HepG2 (cell line): Measurements from ENCODE around the gene TATDN2. TPM values are rescaled to one million over a fixed set of nuclear protein-coding genes. Genes with fewer than 3 reads are reported as not detected.

ENCODE experiments used
- ARID2 ChIP-seq: sonication (generic); formaldehyde crosslinking; IDR thresholded peaks from 2 replicates; pipeline ENCODE4 v1.8.1; 2022; ENCODE audit warnings: mild to moderate bottlenecking, missing genetic modification reagents, borderline replicate concordance
- EP300 ChIP-seq, 3 experiments: sonication (generic) in 1 of 3; formaldehyde crosslinking in 1 of 3; IDR thresholded peaks; 2 replicates each; pipeline versions ENCODE4 v1.5.1 to v1.6.1; 2011 to 2020; ENCODE audit warnings: low read depth in 2 of 3, low read length in 2 of 3, borderline replicate concordance in 1 of 3, improper control_type of control experiment in 1 of 3, mild to moderate bottlenecking in 1 of 3, missing genetic modification reagents in 1 of 3, moderate library complexity in 1 of 3
- FOXK2 ChIP-seq: fragments of 450-650 bp; IDR thresholded peaks from 2 replicates; pipeline ENCODE4 v1.6.1; 2016
- HDAC2 ChIP-seq: sonication (generic); formaldehyde crosslinking; IDR thresholded peaks from 2 replicates; pipeline ENCODE4 v1.4.0; 2020; ENCODE audit warnings: missing genetic modification reagents
- HMG20A ChIP-seq: IDR thresholded peaks from 2 replicates; pipeline ENCODE4 v1.6.1; 2016; ENCODE audit warnings: borderline replicate concordance
- HNF4G ChIP-seq, 2 experiments: sonication (generic) in 1 of 2; formaldehyde crosslinking in 1 of 2; IDR thresholded peaks; 2 replicates each; pipeline versions ENCODE4 v1.4.0 to v1.6.1; 2011 to 2020; ENCODE audit warnings: borderline replicate concordance in 2 of 2, low read depth in 2 of 2, mild to moderate bottlenecking in 2 of 2, low read length in 1 of 2, missing genetic modification reagents in 1 of 2, moderate library complexity in 1 of 2
- HOXA9 ChIP-seq: sonication (generic); formaldehyde crosslinking; IDR thresholded peaks from 2 replicates; pipeline ENCODE4 v1.8.1; 2022; ENCODE audit warnings: missing genetic modification reagents, mild to moderate bottlenecking, moderate library complexity, borderline replicate concordance
- NFE2L2 ChIP-seq: fragments of 150-350 bp; IDR thresholded peaks from 2 replicates; pipeline ENCODE4 v1.6.1; 2014; ENCODE audit warnings: low read length
- PAWR ChIP-seq: sonication (generic); formaldehyde crosslinking; IDR thresholded peaks from 2 replicates; pipeline ENCODE4 v1.4.0; 2020; ENCODE audit warnings: missing genetic modification reagents, mild to moderate bottlenecking, borderline replicate concordance
- PHB2 ChIP-seq: fragments of 450-650 bp; IDR thresholded peaks from 2 replicates; pipeline ENCODE4 v1.6.1; 2018; ENCODE audit not compliant: partially characterized antibody
- POLR2AphosphoS5 ChIP-seq: IDR thresholded peaks from 2 replicates; pipeline ENCODE4 v1.6.1; 2012; ENCODE audit warnings: low read depth, low read length
- RARA ChIP-seq: IDR thresholded peaks from 2 replicates; pipeline ENCODE4 v1.6.1; 2016; ENCODE audit warnings: missing genetic modification reagents, missing compliant biosample characterization
- SRSF1 ChIP-seq: fragments of 200-400 bp; formaldehyde crosslinking; optimal IDR thresholded peaks from 2 replicates; pipeline ENCODE3; 2017; ENCODE audit warnings: mild to moderate bottlenecking, low read depth, low read length, moderate library complexity
- THAP11 ChIP-seq: IDR thresholded peaks from 2 replicates; pipeline ENCODE4 v1.6.1; 2016; ENCODE audit warnings: missing biosample characterization, missing genetic modification reagents
- ZC3H13 ChIP-seq: sonication (generic); formaldehyde crosslinking; IDR thresholded peaks from 2 replicates; pipeline ENCODE4 v1.8.1; 2023; ENCODE audit warnings: mild to moderate bottlenecking, missing genetic modification reagents, moderate library complexity
- ZNF138 ChIP-seq: sonication (generic); formaldehyde crosslinking; IDR thresholded peaks from 2 replicates; pipeline ENCODE4 v1.5.0; 2020; ENCODE audit warnings: mild to moderate bottlenecking, low read depth, missing genetic modification reagents
- ZNF292 ChIP-seq: sonication (generic); formaldehyde crosslinking; IDR thresholded peaks from 2 replicates; pipeline ENCODE4 v1.8.1; 2022; ENCODE audit warnings: mild to moderate bottlenecking, low read depth, missing genetic modification reagents, borderline replicate concordance
- ZNF296 ChIP-seq: sonication (generic); formaldehyde crosslinking; conservative IDR thresholded peaks from 2 replicates; pipeline ENCODE4 v1.5.0; 2020; ENCODE audit warnings: mild to moderate bottlenecking, missing genetic modification reagents
- ZNF44 ChIP-seq: sonication (generic); formaldehyde crosslinking; IDR thresholded peaks from 2 replicates; pipeline ENCODE4 v1.5.1; 2020; ENCODE audit warnings: mild to moderate bottlenecking, missing genetic modification reagents
- ZNF543 ChIP-seq: sonication (generic); formaldehyde crosslinking; IDR thresholded peaks from 2 replicates; pipeline ENCODE4 v1.4.0; 2020; ENCODE audit warnings: mild to moderate bottlenecking, missing genetic modification reagents
- ZNF598 ChIP-seq: sonication (generic); formaldehyde crosslinking; IDR thresholded peaks from 2 replicates; pipeline ENCODE4 v1.5.1; 2020; ENCODE audit warnings: mild to moderate bottlenecking, missing genetic modification reagents, borderline replicate concordance
- polyA plus RNA-seq, 8 experiments: library from polyadenylated mRNA; depleted of rRNA in 3 of 8; stranded (reverse) in 7 of 8; unstranded in 1 of 8; fragments of >200 nt; fragmentation: Illumina TruSeq in 4 of 8; extraction: Trizol in 4 of 8; gene quantifications; 2 replicates each; pipeline versions ENCODE4 v1.2.1 to v1.2.3, GENCODE V29; 2011 to 2016; ENCODE audit warnings: low read depth in 4 of 8, missing spikeins in 1 of 8, mixed read lengths in 1 of 8; ENCODE audit not compliant: insufficient read depth in 1 of 8
- total RNA-seq, 5 experiments: library from RNA; depleted of rRNA; stranded (reverse); fragments of >200 nt; fragmentation: Illumina TruSeq; extraction: Trizol; gene quantifications; 2 replicates each; pipeline ENCODE4 v1.2.3, GENCODE V29; 2016; ENCODE audit warnings: low read depth in 1 of 5
- TF ChIP-seq, protein P1 (sequence below): sonication (generic); formaldehyde crosslinking; IDR thresholded peaks from 2 replicates; pipeline ENCODE4 v1.8.1; 2023; ENCODE audit warnings: mild to moderate bottlenecking, moderate library complexity, missing genetic modification reagents
- TF ChIP-seq, protein P2 (sequence below): sonication (generic); formaldehyde crosslinking; IDR thresholded peaks from 2 replicates; pipeline ENCODE4 v1.8.1; 2023; ENCODE audit warnings: mild to moderate bottlenecking, inconsistent platforms, moderate library complexity, missing genetic modification reagents, borderline replicate concordance
- TF ChIP-seq, protein P3 (sequence below): IDR thresholded peaks from 2 replicates; pipeline ENCODE4 v1.6.1; 2016
- TF ChIP-seq, protein P4 (sequence below): sonication (generic); formaldehyde crosslinking; IDR thresholded peaks from 2 replicates; pipeline ENCODE4 v1.8.0; 2022; ENCODE audit warnings: missing genetic modification reagents, mild to moderate bottlenecking, borderline replicate concordance
- TF ChIP-seq, protein P5 (sequence below): sonication (generic); formaldehyde crosslinking; conservative IDR thresholded peaks from 2 replicates; pipeline ENCODE4 v1.4.0; 2020; ENCODE audit warnings: missing genetic modification reagents

The TATDN2 gene
- total and polyA plus RNA-seq, 2 of the 13 experiments (the other 11 are each of a cell fraction or from before 2014, with no cell fraction given): 12.1 to 21.9 TPM

DNA sequence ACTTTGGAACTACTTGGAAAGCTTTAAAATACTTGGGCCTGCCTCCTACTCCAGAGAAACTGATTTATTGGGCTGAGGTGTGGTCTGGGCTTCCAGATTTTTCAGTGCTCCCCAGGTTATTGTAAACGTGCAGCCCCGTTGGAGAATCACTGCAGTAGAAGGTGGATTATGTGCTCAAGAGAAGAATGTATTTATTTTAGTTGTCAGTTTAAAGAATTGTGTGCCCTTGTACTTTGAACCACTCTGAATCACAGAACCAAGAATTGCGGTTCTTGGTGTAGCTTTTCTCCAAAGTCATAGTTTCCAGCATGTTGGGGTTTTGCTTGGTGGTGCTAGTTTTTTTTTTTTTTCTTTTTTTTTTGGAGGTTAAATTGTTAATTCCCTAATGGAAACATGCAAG is 1.6 kb downstream of the TATDN2 start (continued):
- peak; percentile 44; the same call in 1 of the 2 replicates for TF ChIP-seq POLR2AphosphoS5
- TF ChIP-seq, protein P1, sequence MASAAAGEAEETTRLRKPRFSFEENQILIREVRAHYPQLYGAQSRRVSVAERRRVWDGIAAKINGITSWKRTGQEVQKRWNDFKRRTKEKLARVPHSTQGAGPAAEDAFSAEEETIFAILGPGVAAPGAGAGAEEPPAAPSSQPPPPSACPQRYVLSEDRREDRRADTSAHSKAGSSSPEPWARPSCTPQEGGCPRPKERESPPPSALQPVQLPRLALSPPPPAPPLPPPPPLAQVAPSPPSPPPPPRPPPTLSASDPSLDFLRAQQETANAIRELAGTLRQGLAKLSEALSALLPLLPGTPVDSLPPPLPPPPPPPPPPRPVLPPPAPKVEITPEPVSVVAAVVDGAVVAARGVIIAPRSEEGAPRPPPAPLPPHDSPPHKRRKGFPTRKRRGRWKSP (CRISPR knock-in tag): no peak
- TF ChIP-seq ZNF598 (CRISPR knock-in tag): no peak
- TF ChIP-seq, protein P2, sequence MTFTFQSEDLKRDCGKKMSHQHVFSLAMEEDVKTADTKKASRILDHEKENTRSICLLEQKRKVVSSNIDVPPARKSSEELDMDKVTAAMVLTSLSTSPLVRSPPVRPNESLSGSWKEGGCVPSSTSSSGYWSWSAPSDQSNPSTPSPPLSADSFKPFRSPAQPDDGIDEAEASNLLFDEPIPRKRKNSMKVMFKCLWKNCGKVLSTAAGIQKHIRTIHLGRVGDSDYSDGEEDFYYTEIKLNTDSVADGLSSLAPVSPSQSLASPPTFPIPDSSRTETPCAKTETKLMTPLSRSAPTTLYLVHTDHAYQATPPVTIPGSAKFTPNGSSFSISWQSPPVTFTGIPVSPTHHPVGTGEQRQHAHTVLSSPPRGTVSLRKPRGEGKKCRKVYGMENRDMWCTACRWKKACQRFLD (CRISPR knock-in tag): no peak
- TF ChIP-seq RARA: no peak
- TF ChIP-seq ZNF543 (CRISPR knock-in tag): no peak
- TF ChIP-seq EP300 (IDR thresholded peaks at IDR 0.05; ENCODE audit: low read depth in 2 of 2, low read length in 2 of 2): peak in 1 of 2 experiments; percentile 42; a peak in 1 of 4 replicates
- TF ChIP-seq EP300 (CRISPR knock-in tag; IDR thresholded peaks at IDR 0.05; ENCODE audit: borderline replicate concordance): no peak
- TF ChIP-seq PHB2: no peak
- TF ChIP-seq, protein P3, sequence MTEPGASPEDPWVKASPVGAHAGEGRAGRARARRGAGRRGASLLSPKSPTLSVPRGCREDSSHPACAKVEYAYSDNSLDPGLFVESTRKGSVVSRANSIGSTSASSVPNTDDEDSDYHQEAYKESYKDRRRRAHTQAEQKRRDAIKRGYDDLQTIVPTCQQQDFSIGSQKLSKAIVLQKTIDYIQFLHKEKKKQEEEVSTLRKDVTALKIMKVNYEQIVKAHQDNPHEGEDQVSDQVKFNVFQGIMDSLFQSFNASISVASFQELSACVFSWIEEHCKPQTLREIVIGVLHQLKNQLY (CRISPR knock-in tag): no peak
- no peak for TF ChIP-seq ARID2
- TF ChIP-seq ZNF292 (CRISPR knock-in tag): no peak
- TF ChIP-seq THAP11: peak; percentile 20; the same call in 1 of the 2 replicates
- no peak for TF ChIP-seq ZNF138
- TF ChIP-seq HMG20A (CRISPR knock-in tag): peak; percentile 69; the same call in 1 of the 2 replicates
- no peak for TF ChIP-seq NFE2L2
- no peak for TF ChIP-seq FOXK2
- TF ChIP-seq, protein P4, sequence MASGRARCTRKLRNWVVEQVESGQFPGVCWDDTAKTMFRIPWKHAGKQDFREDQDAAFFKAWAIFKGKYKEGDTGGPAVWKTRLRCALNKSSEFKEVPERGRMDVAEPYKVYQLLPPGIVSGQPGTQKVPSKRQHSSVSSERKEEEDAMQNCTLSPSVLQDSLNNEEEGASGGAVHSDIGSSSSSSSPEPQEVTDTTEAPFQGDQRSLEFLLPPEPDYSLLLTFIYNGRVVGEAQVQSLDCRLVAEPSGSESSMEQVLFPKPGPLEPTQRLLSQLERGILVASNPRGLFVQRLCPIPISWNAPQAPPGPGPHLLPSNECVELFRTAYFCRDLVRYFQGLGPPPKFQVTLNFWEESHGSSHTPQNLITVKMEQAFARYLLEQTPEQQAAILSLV (CRISPR knock-in tag): no peak
- TF ChIP-seq ZNF44 (CRISPR knock-in tag): no peak
- TF ChIP-seq ZC3H13 (CRISPR knock-in tag): no peak
- TF ChIP-seq PAWR (CRISPR knock-in tag): no peak
- no peak for TF ChIP-seq SRSF1
- no peak for TF ChIP-seq HOXA9 (CRISPR knock-in tag)
- TF ChIP-seq HNF4G (IDR thresholded peaks at IDR 0.05; ENCODE audit: borderline replicate concordance, low read depth, low read length): peak; percentile 58
- TF ChIP-seq HNF4G (CRISPR knock-in tag; IDR thresholded peaks at IDR 0.05; ENCODE audit: borderline replicate concordance, low read depth): no peak
- TF ChIP-seq HDAC2 (CRISPR knock-in tag): peak; percentile 61
- no peak for TF ChIP-seq ZNF296 (CRISPR knock-in tag)
- TF ChIP-seq, protein P5, sequence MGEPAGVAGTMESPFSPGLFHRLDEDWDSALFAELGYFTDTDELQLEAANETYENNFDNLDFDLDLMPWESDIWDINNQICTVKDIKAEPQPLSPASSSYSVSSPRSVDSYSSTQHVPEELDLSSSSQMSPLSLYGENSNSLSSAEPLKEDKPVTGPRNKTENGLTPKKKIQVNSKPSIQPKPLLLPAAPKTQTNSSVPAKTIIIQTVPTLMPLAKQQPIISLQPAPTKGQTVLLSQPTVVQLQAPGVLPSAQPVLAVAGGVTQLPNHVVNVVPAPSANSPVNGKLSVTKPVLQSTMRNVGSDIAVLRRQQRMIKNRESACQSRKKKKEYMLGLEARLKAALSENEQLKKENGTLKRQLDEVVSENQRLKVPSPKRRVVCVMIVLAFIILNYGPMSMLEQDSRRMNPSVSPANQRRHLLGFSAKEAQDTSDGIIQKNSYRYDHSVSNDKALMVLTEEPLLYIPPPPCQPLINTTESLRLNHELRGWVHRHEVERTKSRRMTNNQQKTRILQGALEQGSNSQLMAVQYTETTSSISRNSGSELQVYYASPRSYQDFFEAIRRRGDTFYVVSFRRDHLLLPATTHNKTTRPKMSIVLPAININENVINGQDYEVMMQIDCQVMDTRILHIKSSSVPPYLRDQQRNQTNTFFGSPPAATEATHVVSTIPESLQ (CRISPR knock-in tag): no peak
